GM23248 (cell line): ENCODE results near the gene CRLF3.
"Not testable (repeated sequence)": the region's sequence is repeated elsewhere in the genome, so short reads cannot be mapped to it uniquely, and the experiment has no call there.

Source experiments
- EZH2 ChIP-seq: fragments of 200-600 bp; sonication (generic); IDR thresholded peaks from 2 replicates; pipeline ENCODE4 v1.6.1; 2018; ENCODE audit warnings: antibody characterized with exemption, mild to moderate bottlenecking; ENCODE audit not compliant: insufficient read depth, poor library complexity, severe bottlenecking
- EZH2phosphoT487 ChIP-seq: fragments of 200-600 bp; sonication (generic); IDR thresholded peaks from 2 replicates; pipeline ENCODE4 v1.6.1; 2018; ENCODE audit warnings: antibody characterized with exemption, moderate library complexity, mild to moderate bottlenecking, low read depth; ENCODE audit not compliant: insufficient read depth

GRCh38 chr17:30822919-30823318 lies 1.6 kb downstream of the CRLF3 start:
- not testable (repeated sequence) for TF ChIP-seq EZH2phosphoT487, EZH2
